IMR-90 (cell line): ENCODE results near the gene EBF3.

Experiments
- BHLHE40 ChIP-seq: fragments of 150-350 bp; IDR thresholded peaks from 2 replicates; pipeline ENCODE4 v1.6.1; 2016; ENCODE audit warnings: mild to moderate bottlenecking, low read depth, low read length
- CHD1 ChIP-seq: IDR thresholded peaks from 2 replicates; pipeline ENCODE4 v1.6.1; 2012; ENCODE audit warnings: low read depth, low read length, improper control_type of control experiment
- MAFK ChIP-seq: IDR thresholded peaks from 2 replicates; pipeline ENCODE4 v1.6.1; 2012; ENCODE audit warnings: low read depth, low read length, improper control_type of control experiment
- SMC3 ChIP-seq: fragments of 150-350 bp; IDR thresholded peaks from 2 replicates; pipeline ENCODE4 v1.6.1; 2016; ENCODE audit warnings: low read depth, mild to moderate bottlenecking, antibody characterized with exemption, low read length, moderate library complexity
- TF ChIP-seq, protein P1 (sequence below): conservative IDR thresholded peaks from 2 replicates; pipeline ENCODE4 v1.5.1; 2012; ENCODE audit warnings: mild to moderate bottlenecking, low read depth, low read length, improper control_type of control experiment

- TF ChIP-seq BHLHE40 (no peak), SMC3 (no peak), CHD1 (no peak), MAFK (no peak)
- TF ChIP-seq, protein P1, sequence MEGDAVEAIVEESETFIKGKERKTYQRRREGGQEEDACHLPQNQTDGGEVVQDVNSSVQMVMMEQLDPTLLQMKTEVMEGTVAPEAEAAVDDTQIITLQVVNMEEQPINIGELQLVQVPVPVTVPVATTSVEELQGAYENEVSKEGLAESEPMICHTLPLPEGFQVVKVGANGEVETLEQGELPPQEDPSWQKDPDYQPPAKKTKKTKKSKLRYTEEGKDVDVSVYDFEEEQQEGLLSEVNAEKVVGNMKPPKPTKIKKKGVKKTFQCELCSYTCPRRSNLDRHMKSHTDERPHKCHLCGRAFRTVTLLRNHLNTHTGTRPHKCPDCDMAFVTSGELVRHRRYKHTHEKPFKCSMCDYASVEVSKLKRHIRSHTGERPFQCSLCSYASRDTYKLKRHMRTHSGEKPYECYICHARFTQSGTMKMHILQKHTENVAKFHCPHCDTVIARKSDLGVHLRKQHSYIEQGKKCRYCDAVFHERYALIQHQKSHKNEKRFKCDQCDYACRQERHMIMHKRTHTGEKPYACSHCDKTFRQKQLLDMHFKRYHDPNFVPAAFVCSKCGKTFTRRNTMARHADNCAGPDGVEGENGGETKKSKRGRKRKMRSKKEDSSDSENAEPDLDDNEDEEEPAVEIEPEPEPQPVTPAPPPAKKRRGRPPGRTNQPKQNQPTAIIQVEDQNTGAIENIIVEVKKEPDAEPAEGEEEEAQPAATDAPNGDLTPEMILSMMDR: no peak
Measured at GRCh38 chr10:129833994-129834739, 129.9 kb downstream of the EBF3 start.
